A673 (cell line): ENCODE results near the gene FGF21. TPM values are rescaled to one million over a fixed set of nuclear protein-coding genes. Genes with fewer than 3 reads are reported as not detected.

Experiments
- BruUV-seq: library from RNA; stranded (reverse); fragments of 400-500 nt; replicated peaks from 2 replicates; lab custom pipeline; 2021; lab: Mats Ljungman, UMichigan
- CTCF ChIA-PET: fragments of 300-600 bp; sonication (Branson Sonifier 250); formaldehyde crosslinking; loops from one replicate; lab custom pipeline; 2022; ENCODE audit warnings: antibody characterized with exemption; lab: Charles Lee
- POLR2A ChIA-PET: fragments of 300-600 bp; sonication (Branson Sonifier 250); formaldehyde crosslinking; loops from one replicate; lab custom pipeline; 2022; ENCODE audit warnings: antibody characterized with exemption; ENCODE audit not compliant: low non-redundant PET; lab: Charles Lee
- DNase-seq: peaks from one replicate; pipeline ENCODE4 v3.0.0-alpha.2; 2015; ENCODE audit warnings: low spot score
- H3K27ac ChIP-seq: fragments of 200-600 bp; sonication (generic); 2 replicates; pipeline ENCODE4 v1.5.1; 2016; ENCODE audit warnings: mixed run types, low read depth, mild to moderate bottlenecking, mixed read lengths, antibody characterized with exemption, low read length; ENCODE audit not compliant: poor library complexity, severe bottlenecking
- H3K27me3 ChIP-seq: fragments of 200-600 bp; sonication (generic); replicated peaks from 2 replicates; pipeline ENCODE4 v1.6.1; 2017; ENCODE audit warnings: mixed run types, low read depth, mild to moderate bottlenecking, mixed read lengths, antibody characterized with exemption, low read length; ENCODE audit not compliant: insufficient read depth, poor library complexity
- H3K36me3 ChIP-seq: fragments of 200-600 bp; sonication (generic); 2 replicates; pipeline ENCODE4 v1.6.1; 2016; ENCODE audit warnings: mixed run types, mild to moderate bottlenecking, mixed read lengths, antibody characterized with exemption, low read length; ENCODE audit not compliant: insufficient read depth, poor library complexity, severe bottlenecking
- H3K4me1 ChIP-seq: fragments of 200-600 bp; sonication (generic); 2 replicates; pipeline ENCODE4 v1.6.1; 2017; ENCODE audit warnings: mixed run types, mild to moderate bottlenecking, mixed read lengths, antibody characterized with exemption, low read length; ENCODE audit not compliant: insufficient read depth, poor library complexity, severe bottlenecking
- H3K4me3 ChIP-seq: fragments of 200-600 bp; sonication (generic); 2 replicates; pipeline ENCODE4 v1.5.1; 2016; ENCODE audit warnings: low read depth, mixed run types, mild to moderate bottlenecking, mixed read lengths, low read length; ENCODE audit not compliant: poor library complexity, severe bottlenecking
- H3K9me3 ChIP-seq: fragments of 200-600 bp; sonication (generic); 2 replicates; pipeline ENCODE4 v1.6.1; 2016; ENCODE audit warnings: mixed run types, low read depth, mild to moderate bottlenecking, mixed read lengths, antibody characterized with exemption, low read length; ENCODE audit not compliant: poor library complexity, severe bottlenecking
- EZH2 ChIP-seq: fragments of 200-600 bp; sonication (generic); IDR thresholded peaks from 2 replicates; pipeline ENCODE4 v1.6.1; 2017; ENCODE audit warnings: borderline replicate concordance, low read depth, mild to moderate bottlenecking, mixed read lengths, antibody characterized with exemption, low read length; ENCODE audit not compliant: poor library complexity, severe bottlenecking
- intact Hi-C: fragments of 100-400 bp; cut with micrococcal nuclease; formaldehyde crosslinking; loops from one replicate; pipeline ENCODE4 v1.10.0; 2022; ENCODE audit not compliant: unreplicated experiment
- total RNA-seq: library from RNA; stranded (reverse); gene quantifications from 2 replicates; pipeline ENCODE4 v1.2.3, GENCODE V29; 2021
- TF ChIP-seq, protein P1 (sequence below): fragments of 300-800, 200-600 bp; sonication (generic); conservative IDR thresholded peaks from 2 replicates; pipeline ENCODE4 v1.5.1; 2017; ENCODE audit warnings: low read depth, mild to moderate bottlenecking, antibody characterized with exemption, low read length, moderate library complexity, mixed read lengths

FGF21 gene
- total RNA-seq, 1 experiment from 2014 or later, result not detected

DNA sequence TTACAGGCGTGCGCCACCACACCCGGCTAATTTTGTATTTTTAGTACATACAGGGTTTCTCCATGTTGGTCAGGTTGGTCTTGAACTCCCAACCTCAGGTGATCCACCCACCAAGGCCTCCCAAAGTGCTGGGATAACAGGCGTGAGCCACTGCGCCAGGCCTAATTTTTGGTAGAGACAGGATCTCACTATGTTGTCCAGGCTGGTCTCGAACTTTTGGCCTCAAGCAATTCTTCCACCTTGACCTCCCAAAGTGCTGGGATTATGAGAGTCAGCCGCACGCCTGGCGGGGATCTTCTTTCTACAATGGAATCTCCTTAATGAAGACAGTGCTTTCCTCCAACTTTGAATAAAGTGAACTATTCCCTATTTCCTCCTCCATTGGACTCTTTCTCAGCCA is 20.7 kb upstream of the FGF21 start:
- DNase-seq, result no peak
- intact Hi-C loops, result loop anchor here (5.0 kb wide), 1 partner anchor 87 kb away; the partner anchor contains the start of gene CA11
- Histone ChIP-seq H3K27ac (no peak overlapping the region), H3K36me3 (no peaks in the 10 kb centered on the region), H3K4me3 (peak overlapping the region; percentile 43), H3K27me3 (no peaks in the 10 kb centered on the region), H3K9me3 (no peaks in the 10 kb centered on the region), H3K4me1 (peaks cover 11% of the 10 kb centered on the region)
- CTCF ChIA-PET, result interaction anchor here (0.7 kb wide), 1 partner anchor 836 kb away, joined by 3 read pairs; no protein-coding TSS in a partner anchor
- POLR2A ChIA-PET, result no interaction called here
- no peak for TF ChIP-seq EZH2
- TF ChIP-seq, protein P1, sequence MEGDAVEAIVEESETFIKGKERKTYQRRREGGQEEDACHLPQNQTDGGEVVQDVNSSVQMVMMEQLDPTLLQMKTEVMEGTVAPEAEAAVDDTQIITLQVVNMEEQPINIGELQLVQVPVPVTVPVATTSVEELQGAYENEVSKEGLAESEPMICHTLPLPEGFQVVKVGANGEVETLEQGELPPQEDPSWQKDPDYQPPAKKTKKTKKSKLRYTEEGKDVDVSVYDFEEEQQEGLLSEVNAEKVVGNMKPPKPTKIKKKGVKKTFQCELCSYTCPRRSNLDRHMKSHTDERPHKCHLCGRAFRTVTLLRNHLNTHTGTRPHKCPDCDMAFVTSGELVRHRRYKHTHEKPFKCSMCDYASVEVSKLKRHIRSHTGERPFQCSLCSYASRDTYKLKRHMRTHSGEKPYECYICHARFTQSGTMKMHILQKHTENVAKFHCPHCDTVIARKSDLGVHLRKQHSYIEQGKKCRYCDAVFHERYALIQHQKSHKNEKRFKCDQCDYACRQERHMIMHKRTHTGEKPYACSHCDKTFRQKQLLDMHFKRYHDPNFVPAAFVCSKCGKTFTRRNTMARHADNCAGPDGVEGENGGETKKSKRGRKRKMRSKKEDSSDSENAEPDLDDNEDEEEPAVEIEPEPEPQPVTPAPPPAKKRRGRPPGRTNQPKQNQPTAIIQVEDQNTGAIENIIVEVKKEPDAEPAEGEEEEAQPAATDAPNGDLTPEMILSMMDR, result no peak
- BruUV-seq, result no TSS peak

DNA sequence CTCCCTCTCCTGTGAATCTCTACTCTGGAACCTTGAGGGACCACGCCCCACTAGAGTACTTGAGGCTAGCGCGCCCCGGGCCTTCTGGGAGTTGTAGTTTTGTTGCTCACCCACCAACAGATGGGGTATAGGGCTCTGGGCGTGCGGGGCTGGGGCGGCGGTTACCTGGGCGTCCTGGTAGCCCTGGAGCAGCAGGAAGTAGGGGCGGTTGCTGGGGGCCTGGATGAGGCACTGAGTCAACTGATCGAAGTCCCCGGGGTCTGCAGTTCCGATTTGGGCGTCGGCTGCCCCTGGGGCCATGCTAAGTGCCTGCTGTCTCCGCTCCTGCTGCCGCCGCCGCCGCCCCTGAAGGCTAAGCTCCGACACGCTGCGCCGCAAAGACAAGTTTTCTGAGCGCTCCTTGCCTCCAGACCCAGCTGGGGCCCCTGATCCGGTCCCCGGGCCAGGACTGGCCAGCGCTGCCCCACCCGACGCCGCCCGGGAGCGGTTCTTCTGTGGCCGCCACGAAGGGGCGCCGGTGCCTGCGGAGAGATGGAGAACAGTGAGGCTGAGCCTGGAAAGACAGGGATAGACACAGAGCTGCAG is 20.2 kb upstream of the FGF21 start:
- no peaks in the 10 kb centered on the region for H3K9me3 ChIP-seq
- TF ChIP-seq, protein P1, result no peak
- TF ChIP-seq EZH2, result no peak
- H3K27ac ChIP-seq, result peak overlapping the region; percentile 57
- peaks cover 15% of the 10 kb centered on the region for H3K4me1 ChIP-seq
- intact Hi-C loops, result loop anchor here (5.0 kb wide), 1 partner anchor 88 kb away; the partner anchor contains the start of gene CA11
- no peaks in the 10 kb centered on the region for H3K27me3 ChIP-seq
- BruUV-seq, result no TSS peak
- CTCF ChIA-PET, result interaction anchor here (0.6 kb wide), 1 partner anchor 151 kb away, joined by 3 read pairs; no protein-coding TSS in a partner anchor
- peak; percentile 84 for DNase-seq
- H3K36me3 ChIP-seq, result no peaks in the 10 kb centered on the region
- H3K4me3 ChIP-seq, result peak overlapping the region; percentile 43
- POLR2A ChIA-PET, result no interaction called here

- Histone ChIP-seq H3K9me3 (no peaks in the 10 kb centered on the region), H3K27me3 (no peaks in the 10 kb centered on the region), H3K4me3 (no peak overlapping the region), H3K27ac (no peak overlapping the region), H3K36me3 (no peaks in the 10 kb centered on the region), H3K4me1 (peaks cover 21% of the 10 kb centered on the region)
- CTCF ChIA-PET, result no interaction called here
- intact Hi-C loops, result loop anchor here (5.0 kb wide), 1 partner anchor 90 kb away; the partner anchor contains the start of gene CA11
- no peak for TF ChIP-seq EZH2
- TF ChIP-seq, protein P1, result no peak
- no peak for DNase-seq
- BruUV-seq, result no TSS peak
- POLR2A ChIA-PET, result no interaction called here
These were observed 17.8 kb upstream of the FGF21 start for GRCh38 chr19:48737360-48737998.
